IgD-negative memory B cell (primary cell): Measurements from ENCODE around the gene TMEM221. TPM values are rescaled to one million over a fixed set of nuclear protein-coding genes. Genes with fewer than 3 reads are reported as not detected.

ENCODE experiments used
- H3K27ac Mint-ChIP-seq, 3 donors: one replicate each; pipeline ENCODE4 v1.8.0; 2020 to 2022; ENCODE audit warnings: mild to moderate bottlenecking in 3 of 3, mixed read lengths in 3 of 3, moderate library complexity in 1 of 3
- H3K27me3 Mint-ChIP-seq: one replicate; pipeline ENCODE4 v1.8.0; 2021; ENCODE audit warnings: mixed read lengths
- H3K36me3 Mint-ChIP-seq: one replicate; pipeline ENCODE4 v1.8.0; 2020; ENCODE audit warnings: mild to moderate bottlenecking, mixed read lengths
- H3K4me1 Mint-ChIP-seq, 3 donors: one replicate each; pipeline ENCODE4 v1.8.0; 2020 to 2022; ENCODE audit warnings: mixed read lengths in 3 of 3, mild to moderate bottlenecking in 1 of 3
- H3K4me3 Mint-ChIP-seq, 4 donors: one replicate each; pipeline ENCODE4 v1.8.0; 2020 to 2022; ENCODE audit warnings: mild to moderate bottlenecking in 4 of 4, mixed read lengths in 4 of 4, moderate library complexity in 3 of 4
- H3K9me3 Mint-ChIP-seq, 3 donors: one replicate each; pipeline ENCODE4 v1.8.0; 2020 to 2021; ENCODE audit warnings: mixed read lengths in 3 of 3, mild to moderate bottlenecking in 1 of 3
- polyA plus RNA-seq: library from polyadenylated mRNA; unstranded; fragments of 300-500 nt; fragmentation: Illumina TruSeq; gene quantifications from one replicate; pipeline ENCODE4 v1.2.3, GENCODE V29; 2021

Gene TMEM221
- polyA plus RNA-seq, 1 donor from 2014 or later, result not detected

- no peak overlapping the region for H3K27ac Mint-ChIP-seq
- H3K36me3 Mint-ChIP-seq, result no peaks in the 10 kb centered on the region
- no peaks in the 10 kb centered on the region for H3K4me1 Mint-ChIP-seq
- no peak overlapping the region for H3K4me3 Mint-ChIP-seq
- no peaks in the 10 kb centered on the region for H3K27me3 Mint-ChIP-seq
- no peaks in the 10 kb centered on the region for H3K9me3 Mint-ChIP-seq
Measured at GRCh38 chr19:17436094-17436873, 12.2 kb downstream of the TMEM221 start.

GRCh38 chr19:17435218-17435617 is 13.2 kb downstream of the TMEM221 start:
- H3K36me3 Mint-ChIP-seq, result no peaks in the 10 kb centered on the region
- no peaks in the 10 kb centered on the region for H3K4me1 Mint-ChIP-seq
- H3K27me3 Mint-ChIP-seq, result no peaks in the 10 kb centered on the region
- no peak overlapping the region for H3K27ac Mint-ChIP-seq
- no peak overlapping the region for H3K4me3 Mint-ChIP-seq
- no peaks in the 10 kb centered on the region for H3K9me3 Mint-ChIP-seq

GRCh38 chr19:17431417-17431816 is 17.1 kb downstream of the TMEM221 start:
- Mint-ChIP-seq H3K36me3 (no peaks in the 10 kb centered on the region), H3K27ac (no peak overlapping the region), H3K9me3 (no peaks in the 10 kb centered on the region), H3K4me1 (no peaks in the 10 kb centered on the region), H3K4me3 (no peak overlapping the region), H3K27me3 (no peaks in the 10 kb centered on the region)

GRCh38 chr19:17429641-17430113 is 18.8 kb downstream of the TMEM221 start:
- no peaks in the 10 kb centered on the region for H3K9me3 Mint-ChIP-seq
- no peaks in the 10 kb centered on the region for H3K4me1 Mint-ChIP-seq
- peak overlapping the region in 1 of 3 donors; percentile 42 for H3K27ac Mint-ChIP-seq
- H3K36me3 Mint-ChIP-seq, result no peaks in the 10 kb centered on the region
- no peaks in the 10 kb centered on the region for H3K27me3 Mint-ChIP-seq
- no peak overlapping the region for H3K4me3 Mint-ChIP-seq

- Mint-ChIP-seq H3K4me3 (no peak overlapping the region), H3K27ac (no peak overlapping the region), H3K27me3 (no peaks in the 10 kb centered on the region), H3K36me3 (no peaks in the 10 kb centered on the region), H3K9me3 (no peaks in the 10 kb centered on the region), H3K4me1 (peaks cover 0 to 6% (median under 1%) of the 10 kb centered on the region in 3 donors)
Measured at GRCh38 chr19:17424743-17425365, 23.6 kb downstream of the TMEM221 start.

- H3K4me1 Mint-ChIP-seq, result peaks cover 6 to 13% (median 6%) of the 10 kb centered on the region in 3 donors
- H3K27ac Mint-ChIP-seq, result no peak overlapping the region
- no peaks in the 10 kb centered on the region for H3K9me3 Mint-ChIP-seq
- no peaks in the 10 kb centered on the region for H3K27me3 Mint-ChIP-seq
- peaks cover 1% of the 10 kb centered on the region for H3K36me3 Mint-ChIP-seq
- H3K4me3 Mint-ChIP-seq, result peak overlapping the region in 2 of 4 donors; percentile 14 to 60
Measured at GRCh38 chr19:17423429-17424208, 24.8 kb downstream of the TMEM221 start.

GRCh38 chr19:17421942-17422341 is 26.5 kb downstream of the TMEM221 start:
- H3K4me1 Mint-ChIP-seq, result peaks cover 6 to 13% (median 7%) of the 10 kb centered on the region in 3 donors
- H3K4me3 Mint-ChIP-seq, result peak overlapping the region in 2 of 4 donors; percentile 4 to 58
- H3K9me3 Mint-ChIP-seq, result no peaks in the 10 kb centered on the region
- H3K27ac Mint-ChIP-seq, result no peak overlapping the region
- peaks cover under 1% of the 10 kb centered on the region for H3K27me3 Mint-ChIP-seq
- H3K36me3 Mint-ChIP-seq, result peaks cover 1% of the 10 kb centered on the region

- H3K36me3 Mint-ChIP-seq, result peaks cover 1% of the 10 kb centered on the region
- peak overlapping the region in 2 of 3 donors; percentile 47 to 68 for H3K27ac Mint-ChIP-seq
- H3K4me3 Mint-ChIP-seq, result peak overlapping the region; percentile 90 to 98 (median 96)
- peaks cover 1% of the 10 kb centered on the region for H3K27me3 Mint-ChIP-seq
- H3K4me1 Mint-ChIP-seq, result peaks cover 6 to 13% (median 8%) of the 10 kb centered on the region in 3 donors
- H3K9me3 Mint-ChIP-seq, result no peaks in the 10 kb centered on the region
Measured at GRCh38 chr19:17420475-17420924, 28.0 kb downstream of the TMEM221 start.

- Mint-ChIP-seq H3K4me1 (peaks cover 6 to 13% (median 8%) of the 10 kb centered on the region in 3 donors), H3K4me3 (peak within 1 kb of the TSS; percentile 90 to 98 (median 96))
Measured at GRCh38 chr19:17419621-17420474, 28.6 kb downstream of the TMEM221 start, which contains the start of gene MVB12A. Gene MVB12A (plus strand): TSS chr19:17420047. CDS start chr19:17420136, 89 bp downstream.

GRCh38 chr19:17419154-17419620 is 29.3 kb downstream of the TMEM221 start:
- H3K27me3 Mint-ChIP-seq, result peaks cover 1% of the 10 kb centered on the region
- H3K4me1 Mint-ChIP-seq, result peaks cover 6 to 13% (median 8%) of the 10 kb centered on the region in 3 donors
- no peaks in the 10 kb centered on the region for H3K9me3 Mint-ChIP-seq
- peak overlapping the region; percentile 90 to 98 (median 96) for H3K4me3 Mint-ChIP-seq
- peak overlapping the region in 2 of 3 donors; percentile 68 to 88 for H3K27ac Mint-ChIP-seq
- H3K36me3 Mint-ChIP-seq, result peaks cover 1% of the 10 kb centered on the region

More at GRCh38 chr19:17419621-17420474, 28.6 kb downstream of the TMEM221 start, which contains the start of gene MVB12A:
- Mint-ChIP-seq H3K27ac (peak within 1 kb of the TSS; percentile 47 to 88 (median 68)), H3K36me3 (peaks cover 1% of the 10 kb centered on the region), H3K9me3 (no peaks in the 10 kb centered on the region), H3K27me3 (peaks cover 1% of the 10 kb centered on the region)

GRCh38 chr19:17418710-17419109 is 29.8 kb downstream of the TMEM221 start:
- H3K4me1 Mint-ChIP-seq, result peaks cover 6 to 13% (median 8%) of the 10 kb centered on the region in 3 donors
- H3K36me3 Mint-ChIP-seq, result peaks cover 1% of the 10 kb centered on the region
- no peaks in the 10 kb centered on the region for H3K9me3 Mint-ChIP-seq
- H3K27me3 Mint-ChIP-seq, result peaks cover 1% of the 10 kb centered on the region
- peak overlapping the region; percentile 90 to 98 (median 96) for H3K4me3 Mint-ChIP-seq
- H3K27ac Mint-ChIP-seq, result no peak overlapping the region

GRCh38 chr19:17415121-17415520 is 33.3 kb downstream of the TMEM221 start:
- Mint-ChIP-seq H3K27ac (no peak overlapping the region), H3K4me3 (peak overlapping the region in 1 of 4 donors; percentile 23), H3K36me3 (peaks cover 1% of the 10 kb centered on the region), H3K4me1 (peaks cover 6 to 11% (median 8%) of the 10 kb centered on the region in 3 donors), H3K27me3 (peaks cover 1% of the 10 kb centered on the region), H3K9me3 (no peaks in the 10 kb centered on the region)

- Mint-ChIP-seq H3K27me3 (peaks cover 1% of the 10 kb centered on the region), H3K9me3 (no peaks in the 10 kb centered on the region), H3K36me3 (no peaks in the 10 kb centered on the region), H3K4me3 (no peak overlapping the region), H3K4me1 (peaks cover 0 to 6% (median 3%) of the 10 kb centered on the region in 3 donors), H3K27ac (no peak overlapping the region)
Measured at GRCh38 chr19:17414097-17414496, 34.4 kb downstream of the TMEM221 start.

GRCh38 chr19:17411801-17412200 is 36.7 kb downstream of the TMEM221 start:
- H3K27me3 Mint-ChIP-seq, result no peaks in the 10 kb centered on the region

More at GRCh38 chr19:17411801-17412200, 36.7 kb downstream of the TMEM221 start:
- Mint-ChIP-seq H3K36me3 (no peaks in the 10 kb centered on the region), H3K4me3 (no peak overlapping the region), H3K27ac (no peak overlapping the region), H3K4me1 (peaks cover 9 to 16% (median 10%) of the 10 kb centered on the region in 3 donors), H3K9me3 (no peaks in the 10 kb centered on the region)
